ENCODE measurements around the gene GALNT14. TPM values are rescaled to one million over a fixed set of nuclear protein-coding genes. Genes with fewer than 3 reads are reported as not detected.

The GALNT14 gene
- total RNA-seq, 1 experiment from 2014 or later = 6.0 TPM

- ChIA-PET POLR2A (interaction anchor here (1.1 kb wide), 1 partner anchor 11 kb away, joined by 3 read pairs; no protein-coding TSS in a partner anchor), CTCF (interaction anchor here (1.3 to 1.7 kb wide), 2 partner anchors 24 to 316 kb away, joined by 4 read pairs; no protein-coding TSS in a partner anchor)
- Mint-ChIP-seq H3K4me3 (no peak overlapping the region), H3K9me3 (no peaks in the 10 kb centered on the region), H3K4me1 (peaks cover 25% of the 10 kb centered on the region), H3K27me3 (ENCODE audit: low read depth) (no peaks in the 10 kb centered on the region), H3K36me3 (no peaks in the 10 kb centered on the region), H3K27ac (no peak overlapping the region)
- TF ChIP-seq CBFB (CRISPR knock-in tag; IDR thresholded peaks at IDR 0.05; ENCODE audit: low read depth) (no peak), MYBL2 (CRISPR knock-in tag; IDR thresholded peaks at IDR 0.05) (no peak), NR2C2 (CRISPR knock-in tag; IDR thresholded peaks at IDR 0.05) (no peak), NFE2L1 (CRISPR knock-in tag; IDR thresholded peaks at IDR 0.05) (no peak), ZNF425 (CRISPR knock-in tag; conservative IDR thresholded peaks at IDR 0.05) (no peak), ZNF423 (CRISPR knock-in tag; IDR thresholded peaks at IDR 0.05) (no peak), JAZF1 (CRISPR knock-in tag; IDR thresholded peaks at IDR 0.05) (no peak), ATF3 (CRISPR knock-in tag; conservative IDR thresholded peaks at IDR 0.05) (no peak), ATF2 (CRISPR knock-in tag; IDR thresholded peaks at IDR 0.05; ENCODE audit: borderline replicate concordance, low read depth) (no peak), ZNF219 (CRISPR knock-in tag; IDR thresholded peaks at IDR 0.05; ENCODE audit: borderline replicate concordance) (no peak), HMGXB4 (CRISPR knock-in tag; IDR thresholded peaks at IDR 0.05) (no peak), PRRX2 (CRISPR knock-in tag; IDR thresholded peaks at IDR 0.05) (no peak), GRHL2 (CRISPR knock-in tag; IDR thresholded peaks at IDR 0.05; ENCODE audit: insufficient replicate concordance, severe bottlenecking) (no peak), FOXJ3 (CRISPR knock-in tag; IDR thresholded peaks at IDR 0.05; ENCODE audit: borderline replicate concordance) (no peak), USF2 (CRISPR knock-in tag; IDR thresholded peaks at IDR 0.05) (no peak), ZNF416 (CRISPR knock-in tag; IDR thresholded peaks at IDR 0.05) (no peak), TCF7 (CRISPR knock-in tag; IDR thresholded peaks at IDR 0.05; ENCODE audit: low read depth) (no peak), IRF1 (CRISPR knock-in tag; IDR thresholded peaks at IDR 0.05) (no peak), HMGA2 (CRISPR knock-in tag; IDR thresholded peaks at IDR 0.05) (no peak)
- ATAC-seq = no peak
- no peak for DNase-seq (ENCODE audit: low spot score)
Observed at GRCh38 chr2:31027549-31027948, 110.7 kb downstream of the GALNT14 start.

GRCh38 chr2:31023541-31023940 is 114.7 kb downstream of the GALNT14 start:
- no peak for DNase-seq (ENCODE audit: low spot score)
- no peaks in the 10 kb centered on the region for H3K27me3 Mint-ChIP-seq (ENCODE audit: low read depth)
- ATAC-seq = peak; percentile 61
- ChIA-PET CTCF (interaction anchor here (1.1 kb wide), 1 partner anchor 10 kb away, joined by 4 read pairs; no protein-coding TSS in a partner anchor), POLR2A (no interaction called here)
- H3K4me1 Mint-ChIP-seq = peaks cover 19% of the 10 kb centered on the region
- H3K27ac Mint-ChIP-seq = no peak overlapping the region; the same call in 1 of the 2 replicates
- H3K9me3 Mint-ChIP-seq = no peaks in the 10 kb centered on the region
- no peak overlapping the region for H3K4me3 Mint-ChIP-seq
- H3K36me3 Mint-ChIP-seq = no peaks in the 10 kb centered on the region
- TF ChIP-seq RORB (CRISPR knock-in tag; IDR thresholded peaks at IDR 0.05) (no peak), NFE2L1 (CRISPR knock-in tag; IDR thresholded peaks at IDR 0.05) (no peak), NFATC4 (CRISPR knock-in tag; IDR thresholded peaks at IDR 0.05) (no peak), TP53 (CRISPR knock-in tag; IDR thresholded peaks at IDR 0.05) (no peak), PRRX2 (CRISPR knock-in tag; IDR thresholded peaks at IDR 0.05) (no peak), GTF2I (CRISPR knock-in tag; conservative IDR thresholded peaks at IDR 0.05) (no peak), ZMAT4 (CRISPR knock-in tag; IDR thresholded peaks at IDR 0.05) (no peak), E2F4 (CRISPR knock-in tag; IDR thresholded peaks at IDR 0.05; ENCODE audit: borderline replicate concordance, low read depth) (no peak), SMAD4 (CRISPR knock-in tag; IDR thresholded peaks at IDR 0.05) (no peak), ZBTB43 (CRISPR knock-in tag; IDR thresholded peaks at IDR 0.05) (no peak)
